Measurements from ENCODE around the gene MCUB. TPM values are rescaled to one million over a fixed set of nuclear protein-coding genes. Genes with fewer than 3 reads are reported as not detected.

Gene MCUB
- polyA plus RNA-seq, 2 of the 4 experiments (the other 2 are of a cell fraction) = 14.6 to 21.9 TPM

DNA sequence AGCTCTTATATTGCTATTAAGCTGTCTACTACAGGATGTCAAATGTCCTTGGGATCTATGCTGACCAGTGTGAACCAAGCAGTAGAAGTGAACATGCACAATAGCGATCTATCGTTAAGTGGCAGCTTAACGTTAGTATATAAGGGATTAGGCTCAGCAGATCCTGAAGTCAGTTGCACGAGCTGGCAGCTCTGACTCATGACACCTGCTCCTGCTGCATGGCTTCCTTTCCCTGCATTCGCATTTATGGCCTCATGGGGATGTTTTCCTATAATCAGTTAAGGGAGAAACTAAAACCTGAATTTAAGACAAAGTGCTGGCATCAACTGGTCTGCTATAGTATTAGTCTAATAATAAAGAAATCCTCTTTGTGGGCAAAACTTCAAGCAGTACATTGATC is 12.7 kb upstream of the MCUB start:
- Histone ChIP-seq H3K4me3 (no peak overlapping the region), H3K4me2 (no peak overlapping the region), H3K4me1 (no peaks in the 10 kb centered on the region), H3K9me3 (no peaks in the 10 kb centered on the region), H3K27ac (no peak overlapping the region)
- FAIRE-seq (no peak), ATAC-seq (no peak), DNase-seq (ENCODE audit: low read depth in 1 of 2, low spot score in 1 of 2) (no peak)
- 82% methylated on average over 5 of the region's 5 CpGs for WGBS (ENCODE audit: missing lambda C conversion rate)
- TF ChIP-seq, protein P1, sequence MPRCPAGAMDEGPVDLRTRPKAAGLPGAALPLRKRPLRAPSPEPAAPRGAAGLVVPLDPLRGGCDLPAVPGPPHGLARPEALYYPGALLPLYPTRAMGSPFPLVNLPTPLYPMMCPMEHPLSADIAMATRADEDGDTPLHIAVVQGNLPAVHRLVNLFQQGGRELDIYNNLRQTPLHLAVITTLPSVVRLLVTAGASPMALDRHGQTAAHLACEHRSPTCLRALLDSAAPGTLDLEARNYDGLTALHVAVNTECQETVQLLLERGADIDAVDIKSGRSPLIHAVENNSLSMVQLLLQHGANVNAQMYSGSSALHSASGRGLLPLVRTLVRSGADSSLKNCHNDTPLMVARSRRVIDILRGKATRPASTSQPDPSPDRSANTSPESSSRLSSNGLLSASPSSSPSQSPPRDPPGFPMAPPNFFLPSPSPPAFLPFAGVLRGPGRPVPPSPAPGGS (IDR thresholded peaks at IDR 0.05) = no peak
- TF ChIP-seq FOSL2 (IDR thresholded peaks at IDR 0.05) = no peak
- no peak for TF ChIP-seq FOSL2 (CRISPR knock-in tag; IDR thresholded peaks at IDR 0.05)
- no peak for TF ChIP-seq JUNB (IDR thresholded peaks at IDR 0.05)
- no peak for TF ChIP-seq HEYL (CRISPR knock-in tag; IDR thresholded peaks at IDR 0.05)
- TF ChIP-seq CHD4 (IDR thresholded peaks at IDR 0.05; ENCODE audit: borderline replicate concordance) = no peak
- TF ChIP-seq POLR2AphosphoS2 (conservative IDR thresholded peaks at IDR 0.05; ENCODE audit: low read length) = no peak
- no peak for TF ChIP-seq EHF (CRISPR knock-in tag; IDR thresholded peaks at IDR 0.05)
- TF ChIP-seq SMC3 (IDR thresholded peaks at IDR 0.05) = no peak
- TF ChIP-seq CHD2 (IDR thresholded peaks at IDR 0.05; ENCODE audit: low read length, partially characterized antibody) = no peak
- no peak for TF ChIP-seq FOSB (CRISPR knock-in tag; IDR thresholded peaks at IDR 0.05)
- TF ChIP-seq GATA3 (IDR thresholded peaks at IDR 0.05; ENCODE audit: borderline replicate concordance) = no peak
- TF ChIP-seq RCOR1 (IDR thresholded peaks at IDR 0.05; ENCODE audit: low read depth, low read length) = no peak
- TF ChIP-seq HDAC2 (IDR thresholded peaks at IDR 0.05) = no peak
- TF ChIP-seq, protein P2, sequence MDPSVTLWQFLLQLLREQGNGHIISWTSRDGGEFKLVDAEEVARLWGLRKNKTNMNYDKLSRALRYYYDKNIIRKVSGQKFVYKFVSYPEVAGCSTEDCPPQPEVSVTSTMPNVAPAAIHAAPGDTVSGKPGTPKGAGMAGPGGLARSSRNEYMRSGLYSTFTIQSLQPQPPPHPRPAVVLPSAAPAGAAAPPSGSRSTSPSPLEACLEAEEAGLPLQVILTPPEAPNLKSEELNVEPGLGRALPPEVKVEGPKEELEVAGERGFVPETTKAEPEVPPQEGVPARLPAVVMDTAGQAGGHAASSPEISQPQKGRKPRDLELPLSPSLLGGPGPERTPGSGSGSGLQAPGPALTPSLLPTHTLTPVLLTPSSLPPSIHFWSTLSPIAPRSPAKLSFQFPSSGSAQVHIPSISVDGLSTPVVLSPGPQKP (IDR thresholded peaks at IDR 0.05; ENCODE audit: low read depth, low read length) = no peak
- no peak for TF ChIP-seq EP300 (IDR thresholded peaks at IDR 0.05)
- TF ChIP-seq SREBF2 (IDR thresholded peaks at IDR 0.05) = no peak
- TF ChIP-seq RNF2 (IDR thresholded peaks at IDR 0.05; ENCODE audit: borderline replicate concordance, low read depth) = no peak
- TF ChIP-seq FOXS1 (CRISPR knock-in tag; IDR thresholded peaks at IDR 0.05) = no peak
- ChIA-PET POLR2A (no interaction called here), CTCF (no interaction called here)

GRCh38 chr4:109548655-109549054 is 11.4 kb upstream of the MCUB start:
- DNase-seq (ENCODE audit: low read depth in 1 of 2, low spot score in 1 of 2) = no peak
- POLR2A ChIA-PET = no interaction called here
- CTCF ChIA-PET = no interaction called here
- no peak overlapping the region for H3K4me2 ChIP-seq
- H3K9me3 ChIP-seq = no peaks in the 10 kb centered on the region
- H3K4me3 ChIP-seq = no peak overlapping the region
- H3K27ac ChIP-seq = no peak overlapping the region
- FAIRE-seq = no peak
- no peaks in the 10 kb centered on the region for H3K4me1 ChIP-seq
- WGBS (ENCODE audit: missing lambda C conversion rate) = 93% methylated on average over 2 of the region's 2 CpGs
- ATAC-seq = no peak
- TF ChIP-seq HMGXB4 (CRISPR knock-in tag; IDR thresholded peaks at IDR 0.05; ENCODE audit: borderline replicate concordance) = no peak
- TF ChIP-seq MAFK (IDR thresholded peaks at IDR 0.05; ENCODE audit: partially characterized antibody) = peak; percentile 63

DNA sequence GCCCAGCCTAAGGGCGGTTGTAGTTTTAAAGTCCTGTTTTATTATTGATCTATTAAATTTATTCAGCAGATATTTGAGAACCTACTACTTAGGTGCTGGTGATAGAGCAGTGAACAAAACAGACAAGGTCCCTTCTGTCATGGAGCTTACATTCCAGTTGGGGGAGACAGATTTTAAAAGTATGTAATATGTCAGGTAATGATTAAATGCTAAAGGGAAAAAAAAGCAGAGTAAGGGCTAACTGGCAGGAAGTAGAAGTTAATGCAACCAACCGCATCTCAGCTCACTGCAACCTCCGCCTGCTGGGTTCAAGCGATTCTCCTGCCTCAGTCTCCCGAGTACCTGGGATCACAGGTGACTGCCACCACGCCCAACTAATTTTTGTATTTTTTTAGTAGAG is 7.8 kb upstream of the MCUB start:
- H3K4me3 ChIP-seq = no peak overlapping the region
- ATAC-seq = no peak
- no peak overlapping the region for H3K27ac ChIP-seq
- POLR2A ChIA-PET = no interaction called here
- CTCF ChIA-PET = no interaction called here
- no peaks in the 10 kb centered on the region for H3K9me3 ChIP-seq
- 90% methylated on average over 6 of the region's 6 CpGs for WGBS (ENCODE audit: missing lambda C conversion rate)
- no peak overlapping the region for H3K4me2 ChIP-seq
- H3K4me1 ChIP-seq = no peaks in the 10 kb centered on the region
- DNase-seq (ENCODE audit: low read depth in 1 of 2, low spot score in 1 of 2) = no peak
- no peak for FAIRE-seq
- TF ChIP-seq FOSL2 (IDR thresholded peaks at IDR 0.05) (no peak), FOSL2 (CRISPR knock-in tag; IDR thresholded peaks at IDR 0.05) (no peak), HOXB13 (CRISPR knock-in tag; IDR thresholded peaks at IDR 0.05; ENCODE audit: low read depth) (no peak), TFCP2L1 (CRISPR knock-in tag; IDR thresholded peaks at IDR 0.05) (no peak), HDAC2 (IDR thresholded peaks at IDR 0.05) (no peak), HOXA7 (CRISPR knock-in tag; IDR thresholded peaks at IDR 0.05) (no peak), PHF8 (IDR thresholded peaks at IDR 0.05; ENCODE audit: borderline replicate concordance, low read depth) (no peak), MAFK (IDR thresholded peaks at IDR 0.05; ENCODE audit: partially characterized antibody) (no peak), EP300 (IDR thresholded peaks at IDR 0.05) (no peak), EHMT2 (IDR thresholded peaks at IDR 0.05; ENCODE audit: low read depth) (no peak), PBX3 (IDR thresholded peaks at IDR 0.05) (no peak), HOXB5 (CRISPR knock-in tag; IDR thresholded peaks at IDR 0.05) (no peak), FOSB (CRISPR knock-in tag; IDR thresholded peaks at IDR 0.05) (no peak), ZNF302 (CRISPR knock-in tag; IDR thresholded peaks at IDR 0.05) (no peak), MYC (IDR thresholded peaks at IDR 0.05; ENCODE audit: borderline replicate concordance, low read length) (no peak)
- TF ChIP-seq, protein P3, sequence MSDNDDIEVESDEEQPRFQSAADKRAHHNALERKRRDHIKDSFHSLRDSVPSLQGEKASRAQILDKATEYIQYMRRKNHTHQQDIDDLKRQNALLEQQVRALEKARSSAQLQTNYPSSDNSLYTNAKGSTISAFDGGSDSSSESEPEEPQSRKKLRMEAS (IDR thresholded peaks at IDR 0.05) = no peak
- TF ChIP-seq, protein P4, sequence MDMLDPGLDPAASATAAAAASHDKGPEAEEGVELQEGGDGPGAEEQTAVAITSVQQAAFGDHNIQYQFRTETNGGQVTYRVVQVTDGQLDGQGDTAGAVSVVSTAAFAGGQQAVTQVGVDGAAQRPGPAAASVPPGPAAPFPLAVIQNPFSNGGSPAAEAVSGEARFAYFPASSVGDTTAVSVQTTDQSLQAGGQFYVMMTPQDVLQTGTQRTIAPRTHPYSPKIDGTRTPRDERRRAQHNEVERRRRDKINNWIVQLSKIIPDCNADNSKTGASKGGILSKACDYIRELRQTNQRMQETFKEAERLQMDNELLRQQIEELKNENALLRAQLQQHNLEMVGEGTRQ (IDR thresholded peaks at IDR 0.05) = no peak

Data from A549 (cell line).